ENCODE results near the gene DBH.

The DBH gene

GRCh38 chr9:133679466-133680061 lies 43.4 kb downstream of the DBH start:
- no peaks in the 10 kb centered on the region for H3K36me3 ChIP-seq (ENCODE audit: control insufficient read depth, low read length)
- no peak overlapping the region for H3K27ac ChIP-seq (ENCODE audit: low read depth, low read length)
- H3K4me3 ChIP-seq (ENCODE audit: low read length) = no peak overlapping the region
- no peaks in the 10 kb centered on the region for H3K79me2 ChIP-seq (ENCODE audit: control insufficient read depth, low read length)
- no peaks in the 10 kb centered on the region for H4K20me1 ChIP-seq (ENCODE audit: control insufficient read depth, insufficient read depth, low read depth, low read length)
- TF ChIP-seq CTCF (IDR thresholded peaks at IDR 0.05; ENCODE audit: low read depth, low read length, poor library complexity, severe bottlenecking) (no peak), EZH2phosphoT487 (IDR thresholded peaks at IDR 0.05; ENCODE audit: borderline replicate concordance, low read length) (no peak)
- H3K9me3 ChIP-seq (ENCODE audit: control insufficient read depth, insufficient read depth, low read length) = no peaks in the 10 kb centered on the region
- H3K9me2 ChIP-seq (replicated peaks; ENCODE audit: control insufficient read depth, low read length) = no peaks in the 10 kb centered on the region
- peaks cover 25% of the 10 kb centered on the region for H3K4me1 ChIP-seq (ENCODE audit: control insufficient read depth, low read length)
- no peaks in the 10 kb centered on the region for H3K27me3 ChIP-seq (ENCODE audit: control insufficient read depth, low read length)
- H3K4me2 ChIP-seq (ENCODE audit: low read length) = no peak overlapping the region
- no peaks in the 10 kb centered on the region for H3F3A ChIP-seq (ENCODE audit: control insufficient read depth, insufficient read depth)

GRCh38 chr9:133680250-133680975 lies 44.2 kb downstream of the DBH start:
- no peak for TF ChIP-seq CTCF (IDR thresholded peaks at IDR 0.05; ENCODE audit: low read depth, low read length, poor library complexity, severe bottlenecking)
- no peak for TF ChIP-seq EZH2phosphoT487 (IDR thresholded peaks at IDR 0.05; ENCODE audit: borderline replicate concordance, low read length)
- Histone ChIP-seq H3F3A (ENCODE audit: control insufficient read depth, insufficient read depth) (no peaks in the 10 kb centered on the region), H3K4me2 (ENCODE audit: low read length) (no peak overlapping the region), H3K79me2 (ENCODE audit: control insufficient read depth, low read length) (no peaks in the 10 kb centered on the region), H3K4me1 (ENCODE audit: control insufficient read depth, low read length) (peaks cover 33% of the 10 kb centered on the region), H3K27ac (ENCODE audit: low read depth, low read length) (no peak overlapping the region), H3K9me2 (replicated peaks; ENCODE audit: control insufficient read depth, low read length) (no peaks in the 10 kb centered on the region), H3K4me3 (ENCODE audit: low read length) (no peak overlapping the region), H3K27me3 (ENCODE audit: control insufficient read depth, low read length) (no peaks in the 10 kb centered on the region), H4K20me1 (ENCODE audit: control insufficient read depth, insufficient read depth, low read depth, low read length) (no peaks in the 10 kb centered on the region), H3K36me3 (ENCODE audit: control insufficient read depth, low read length) (no peaks in the 10 kb centered on the region), H3K9me3 (ENCODE audit: control insufficient read depth, insufficient read depth, low read length) (no peaks in the 10 kb centered on the region)

GRCh38 chr9:133680976-133681657 lies 45.0 kb downstream of the DBH start:
- Histone ChIP-seq H3K36me3 (ENCODE audit: control insufficient read depth, low read length) (no peaks in the 10 kb centered on the region), H3K4me1 (ENCODE audit: control insufficient read depth, low read length) (peaks cover 34% of the 10 kb centered on the region)

More at GRCh38 chr9:133680976-133681657, 45.0 kb downstream of the DBH start:
- Histone ChIP-seq H3K27me3 (ENCODE audit: control insufficient read depth, low read length) (no peaks in the 10 kb centered on the region), H3K4me3 (ENCODE audit: low read length) (no peak overlapping the region), H3K9me2 (replicated peaks; ENCODE audit: control insufficient read depth, low read length) (no peaks in the 10 kb centered on the region), H4K20me1 (ENCODE audit: control insufficient read depth, insufficient read depth, low read depth, low read length) (no peaks in the 10 kb centered on the region), H3F3A (ENCODE audit: control insufficient read depth, insufficient read depth) (no peaks in the 10 kb centered on the region), H3K27ac (ENCODE audit: low read depth, low read length) (no peak overlapping the region), H3K9me3 (ENCODE audit: control insufficient read depth, insufficient read depth, low read length) (no peaks in the 10 kb centered on the region), H3K4me2 (ENCODE audit: low read length) (no peak overlapping the region), H3K79me2 (ENCODE audit: control insufficient read depth, low read length) (no peaks in the 10 kb centered on the region)
- no peak for TF ChIP-seq CTCF (IDR thresholded peaks at IDR 0.05; ENCODE audit: low read depth, low read length, poor library complexity, severe bottlenecking)
- no peak for TF ChIP-seq EZH2phosphoT487 (IDR thresholded peaks at IDR 0.05; ENCODE audit: borderline replicate concordance, low read length)
